ENCODE measurements around the gene DVL2.

The DVL2 gene

GRCh38 chr17:7234083-7234951 is at the start of gene DVL2:
DVL2 (minus strand) TSS chr17:7234517; CDS start chr17:7234262, 255 bp downstream.
- peak; percentile 91 to 94 (median 93) for DNase-seq (ENCODE audit: low read depth in 2 of 3, low spot score in 1 of 3)

- no peak for DNase-seq (ENCODE audit: low read depth in 2 of 3, low spot score in 1 of 3)
These were observed 49.3 kb upstream of the DVL2 start for GRCh38 chr17:7283471-7284216.

GRCh38 chr17:7282752-7283321 is 48.5 kb upstream of the DVL2 start:
- no peak for DNase-seq (ENCODE audit: low read depth in 2 of 3, low spot score in 1 of 3)

- DNase-seq (ENCODE audit: low read depth in 2 of 3, low spot score in 1 of 3), result no peak
These were observed 47.8 kb upstream of the DVL2 start for GRCh38 chr17:7281953-7282751.

GRCh38 chr17:7281074-7281952 is 47.0 kb upstream of the DVL2 start, which contains the start of gene SLC2A4:
SLC2A4 (plus strand) TSS chr17:7281718; CDS start chr17:7281935, 217 bp downstream.
- DNase-seq (ENCODE audit: low read depth in 2 of 3, low spot score in 1 of 3), result peak; percentile 86 to 92 (median 87)

GRCh38 chr17:7280519-7281073 is 46.3 kb upstream of the DVL2 start:
- DNase-seq (ENCODE audit: low read depth in 2 of 3, low spot score in 1 of 3), result peak; percentile 77 to 86 (median 78)

GRCh38 chr17:7279448-7279847 is 45.1 kb upstream of the DVL2 start:
- no peak for DNase-seq (ENCODE audit: low read depth in 2 of 3, low spot score in 1 of 3)

GRCh38 chr17:7266784-7267183 is 32.5 kb upstream of the DVL2 start:
- DNase-seq (ENCODE audit: low read depth in 2 of 3, low spot score in 1 of 3), result no peak

GRCh38 chr17:7263801-7264078 is 29.4 kb upstream of the DVL2 start:
- no peak for DNase-seq (ENCODE audit: low read depth in 2 of 3, low spot score in 1 of 3)

GRCh38 chr17:7262935-7263800 is 28.9 kb upstream of the DVL2 start:
- no peak for DNase-seq (ENCODE audit: low read depth in 2 of 3, low spot score in 1 of 3)

- DNase-seq (ENCODE audit: low read depth in 2 of 3, low spot score in 1 of 3), result no peak
These were observed 28.0 kb upstream of the DVL2 start, which contains the start of gene CLDN7 for GRCh38 chr17:7262192-7262934. CLDN7 (minus strand) TSS chr17:7262478; CDS start chr17:7262043, 435 bp downstream.

- no peak for DNase-seq (ENCODE audit: low read depth in 2 of 3, low spot score in 1 of 3)
These were observed 27.3 kb upstream of the DVL2 start for GRCh38 chr17:7261379-7262191.

- no peak for DNase-seq (ENCODE audit: low read depth in 2 of 3, low spot score in 1 of 3)
These were observed 26.5 kb upstream of the DVL2 start for GRCh38 chr17:7260651-7261378.

GRCh38 chr17:7260151-7260550 is 25.8 kb upstream of the DVL2 start:
- DNase-seq (ENCODE audit: low read depth in 2 of 3, low spot score in 1 of 3), result no peak

- no peak for DNase-seq (ENCODE audit: low read depth in 2 of 3, low spot score in 1 of 3)
These were observed 25.2 kb upstream of the DVL2 start for GRCh38 chr17:7259555-7259889.

GRCh38 chr17:7258731-7259554 is 24.6 kb upstream of the DVL2 start:
- no peak for DNase-seq (ENCODE audit: low read depth in 2 of 3, low spot score in 1 of 3)

Measured in stimulated activated CD4-positive, alpha-beta T cell treated with anti-CD3 and anti-CD28 coated beads, Interleukin-12 subunit alpha, Interleukin-12 subunit beta, amount 100 ng/mL, for 48 hours (primary cell).